HEK293 (cell line): ENCODE results near the gene ZNF618.

Experiments
- CTCF ChIA-PET: fragments of 350-600 bp; formaldehyde crosslinking; extraction: SDS; loops from one replicate; lab custom pipeline; 2021; ENCODE audit warnings: antibody characterized with exemption; lab: Yijun Ruan, JAX
- POLR2A ChIA-PET: fragments of 300-600 bp; formaldehyde crosslinking; extraction: SDS; loops from one replicate; lab custom pipeline; 2020; ENCODE audit warnings: antibody characterized with exemption, inconsistent platforms; lab: Yijun Ruan, JAX
- H3K27ac ChIP-seq: fragments of 200-500 bp; sonication (Bioruptor generic); 2 replicates; pipeline ENCODE4 v1.5.1; 2014; ENCODE audit warnings: low read depth, low read length, control low read depth, inconsistent platforms; ENCODE audit errors: extremely low read depth
- H3K36me3 ChIP-seq, 2 experiments: fragments of 200-500 bp in 1 of 2; sonication (Bioruptor generic) in 1 of 2; 1 replicate in 1 of 2; 2 replicates in 1 of 2; pipeline ENCODE4 v1.5.1; 2014 to 2017; ENCODE audit warnings: inconsistent platforms in 2 of 2, low read length in 2 of 2; ENCODE audit not compliant: control insufficient read depth in 2 of 2, insufficient read depth in 1 of 2
- H3K4me1 ChIP-seq: fragments of 200-500 bp; sonication (Bioruptor generic); 2 replicates; pipeline ENCODE4 v1.5.1; 2014; ENCODE audit warnings: mild to moderate bottlenecking, low read length, inconsistent platforms; ENCODE audit not compliant: control insufficient read depth, insufficient read depth
- H3K4me3 ChIP-seq: 2 replicates; pipeline ENCODE4 v1.5.1; 2011; ENCODE audit warnings: low read depth, mild to moderate bottlenecking, control low read depth, low read length, moderate library complexity
- H3K9me3 ChIP-seq: fragments of 200-500 bp; sonication (Bioruptor generic); 2 replicates; pipeline ENCODE4 v1.5.1; 2014; ENCODE audit warnings: low read depth, low read length, inconsistent platforms; ENCODE audit not compliant: control insufficient read depth, insufficient read depth
- HIC1 ChIP-seq: fragments of 450-650 bp; formaldehyde crosslinking; IDR thresholded peaks from 2 replicates; pipeline ENCODE4 v1.5.1; 2016; ENCODE audit warnings: missing biosample characterization, missing genetic modification characterization
- OSR2 ChIP-seq: fragments of 450-650 bp; formaldehyde crosslinking; IDR thresholded peaks from 2 replicates; pipeline ENCODE4 v1.5.1; 2016; ENCODE audit warnings: missing biosample characterization, missing genetic modification characterization
- PATZ1 ChIP-seq: fragments of 450-650 bp; formaldehyde crosslinking; IDR thresholded peaks from 2 replicates; pipeline ENCODE4 v1.5.1; 2016; ENCODE audit warnings: missing biosample characterization, missing genetic modification characterization
- PRDM2 ChIP-seq: fragments of 450-650 bp; formaldehyde crosslinking; IDR thresholded peaks from 2 replicates; pipeline ENCODE4 v1.5.1; 2016; ENCODE audit warnings: missing biosample characterization, missing genetic modification characterization, borderline replicate concordance
- ZFHX2 ChIP-seq: fragments of 450-650 bp; formaldehyde crosslinking; conservative IDR thresholded peaks from 2 replicates; pipeline ENCODE4 v1.5.1; 2016; ENCODE audit warnings: missing biosample characterization, missing genetic modification characterization
- ZFP3 ChIP-seq: fragments of 450-650 bp; formaldehyde crosslinking; IDR thresholded peaks from 2 replicates; pipeline ENCODE4 v1.5.1; 2016; ENCODE audit warnings: low read depth, missing biosample characterization, missing genetic modification characterization
- ZNF10 ChIP-seq: fragments of 450-650 bp; formaldehyde crosslinking; IDR thresholded peaks from 2 replicates; pipeline ENCODE4 v1.5.1; 2017; ENCODE audit warnings: missing biosample characterization, missing genetic modification characterization
- ZNF133 ChIP-seq: fragments of 450-650 bp; formaldehyde crosslinking; IDR thresholded peaks from 2 replicates; pipeline ENCODE4 v1.5.1; 2016; ENCODE audit warnings: missing biosample characterization, missing genetic modification characterization
- ZNF184 ChIP-seq: fragments of 450-650 bp; IDR thresholded peaks from 2 replicates; pipeline ENCODE4 v1.5.1; 2018; ENCODE audit warnings: missing biosample characterization, mild to moderate bottlenecking, missing genetic modification characterization
- ZNF211 ChIP-seq: fragments of 450-650 bp; formaldehyde crosslinking; IDR thresholded peaks from 2 replicates; pipeline ENCODE4 v1.5.1; 2016; ENCODE audit warnings: low read depth, missing biosample characterization, missing genetic modification characterization
- ZNF280C ChIP-seq: fragments of 450-650 bp; formaldehyde crosslinking; IDR thresholded peaks from 2 replicates; pipeline ENCODE4 v1.5.1; 2016; ENCODE audit warnings: missing biosample characterization, missing genetic modification characterization
- ZNF404 ChIP-seq: fragments of 450-650 bp; formaldehyde crosslinking; IDR thresholded peaks from 2 replicates; pipeline ENCODE4 v1.5.1; 2017; ENCODE audit warnings: missing biosample characterization, missing genetic modification characterization
- ZNF426 ChIP-seq: fragments of 450-650 bp; formaldehyde crosslinking; IDR thresholded peaks from 2 replicates; pipeline ENCODE4 v1.5.1; 2017; ENCODE audit warnings: missing biosample characterization, missing genetic modification characterization, mild to moderate bottlenecking, inconsistent platforms, moderate library complexity
- ZNF473 ChIP-seq: fragments of 450-650 bp; formaldehyde crosslinking; IDR thresholded peaks from 2 replicates; pipeline ENCODE4 v1.5.1; 2017; ENCODE audit warnings: missing biosample characterization, missing genetic modification characterization
- ZNF548 ChIP-seq: fragments of 450-650 bp; formaldehyde crosslinking; IDR thresholded peaks from 2 replicates; pipeline ENCODE4 v1.5.1; 2016; ENCODE audit warnings: missing biosample characterization, missing genetic modification characterization
- ZNF558 ChIP-seq: fragments of 450-650 bp; formaldehyde crosslinking; IDR thresholded peaks from 2 replicates; pipeline ENCODE4 v1.5.1; 2016; ENCODE audit warnings: missing biosample characterization, missing genetic modification characterization
- ZNF610 ChIP-seq: fragments of 450-650 bp; formaldehyde crosslinking; IDR thresholded peaks from 2 replicates; pipeline ENCODE4 v1.5.1; 2016; ENCODE audit warnings: missing biosample characterization, missing genetic modification characterization, borderline replicate concordance
- ZNF645 ChIP-seq: fragments of 450-650 bp; formaldehyde crosslinking; IDR thresholded peaks from 2 replicates; pipeline ENCODE4; 2016; ENCODE audit warnings: missing biosample characterization, missing genetic modification characterization
- ZNF704 ChIP-seq: fragments of 450-650 bp; formaldehyde crosslinking; IDR thresholded peaks from 2 replicates; pipeline ENCODE4 v1.5.1; 2016; ENCODE audit warnings: missing biosample characterization, missing genetic modification characterization
- ZNF792 ChIP-seq: fragments of 450-650 bp; formaldehyde crosslinking; IDR thresholded peaks from 2 replicates; pipeline ENCODE4 v1.5.1; 2016; ENCODE audit warnings: missing biosample characterization, missing genetic modification characterization

ZNF618 gene

GRCh38 chr9:113955076-113955752 is 79.1 kb downstream of the ZNF618 start:
- Histone ChIP-seq H3K27ac (no peak overlapping the region), H3K36me3 (no peaks in the 10 kb centered on the region), H3K4me3 (no peak overlapping the region), H3K4me1 (no peaks in the 10 kb centered on the region), H3K9me3 (no peaks in the 10 kb centered on the region)
- ChIA-PET CTCF (interaction anchor here (0.7 to 1.6 kb wide), 2 partner anchors 8 to 19 kb away, joined by 3 to 9 read pairs; no protein-coding TSS in a partner anchor), POLR2A (interaction anchor here (0.7 kb wide), 2 partner anchors 596 to 1761 kb away, joined by 3 read pairs; no protein-coding TSS in a partner anchor)
- TF ChIP-seq HIC1 (tag by site-specific recombination): no peak
- TF ChIP-seq ZNF426 (tag by site-specific recombination): no peak
- no peak for TF ChIP-seq ZFP3 (tag by site-specific recombination)
- no peak for TF ChIP-seq ZNF404
- no peak for TF ChIP-seq PRDM2
- no peak for TF ChIP-seq ZNF704 (tag by site-specific recombination)
- no peak for TF ChIP-seq ZNF548 (tag by site-specific recombination)

- Histone ChIP-seq H3K9me3 (no peaks in the 10 kb centered on the region), H3K36me3 (no peaks in the 10 kb centered on the region), H3K4me3 (no peak overlapping the region), H3K27ac (no peak overlapping the region), H3K4me1 (no peaks in the 10 kb centered on the region)
- POLR2A ChIA-PET: no interaction called here
- TF ChIP-seq ZNF10 (no peak), ZFHX2 (no peak), ZNF280C (tag by site-specific recombination) (no peak), OSR2 (no peak), PATZ1 (tag by site-specific recombination) (no peak), ZNF645 (no peak), ZNF473 (tag by site-specific recombination) (no peak), ZNF133 (tag by site-specific recombination) (no peak), ZNF792 (no peak), ZNF211 (tag by site-specific recombination) (no peak), ZNF558 (no peak), ZNF184 (tag by site-specific recombination) (no peak), ZNF610 (tag by site-specific recombination) (no peak)
- CTCF ChIA-PET: interaction anchor here (1.6 kb wide), 1 partner anchor 334 kb away, joined by 3 read pairs; no protein-coding TSS in a partner anchor
These were observed 80.8 kb downstream of the ZNF618 start for GRCh38 chr9:113956901-113957300.
